ENCODE measurements around the gene ADAMTS18. TPM values are rescaled to one million over a fixed set of nuclear protein-coding genes. Genes with fewer than 3 reads are reported as not detected.

ADAMTS18 gene
- total and polyA plus RNA-seq, 4 donors, result under 0.01 to 0.17 TPM; not detected in 2

DNA sequence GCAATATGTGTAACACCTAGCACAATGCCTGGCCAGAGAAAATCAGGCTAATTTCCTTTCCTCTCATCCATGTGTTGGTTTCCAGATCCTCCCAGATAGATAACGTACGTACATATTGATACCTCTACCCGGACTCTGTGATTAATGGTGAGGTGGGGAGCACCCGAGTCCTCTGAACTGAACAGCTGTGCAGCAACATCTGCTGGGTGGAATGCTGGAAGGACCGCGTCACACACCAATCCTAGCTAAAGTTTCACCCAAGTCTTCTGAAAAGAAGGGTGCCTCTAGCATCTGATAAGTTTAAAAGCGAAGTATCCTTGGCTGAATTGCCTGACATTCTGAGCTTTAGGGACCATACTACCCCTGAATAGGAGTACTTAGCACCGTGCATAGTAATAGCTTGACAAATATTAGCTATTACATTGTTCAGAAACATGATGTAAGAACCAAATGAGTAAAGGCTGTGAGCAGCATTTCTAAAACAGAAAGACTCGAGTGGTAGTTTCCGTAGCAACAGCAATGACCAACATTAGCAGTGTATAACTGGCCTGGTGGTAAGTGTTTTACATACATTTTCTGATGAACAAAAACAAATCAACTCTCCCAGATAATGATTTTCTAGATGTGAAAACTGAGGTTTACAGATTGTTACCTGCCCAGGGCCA, 144.3 kb downstream of the ADAMTS18 start:
- Histone ChIP-seq H3K27ac (ENCODE audit: low read depth in 1 of 2, low read length in 2 of 2) (no peak overlapping the region), H3K4me3 (ENCODE audit: low read depth in 1 of 3, low read length in 3 of 3) (no peak overlapping the region), H3K9ac (ENCODE audit: low read depth in 1 of 2, low read length in 2 of 2) (no peak overlapping the region), H3K9me3 (ENCODE audit: control insufficient read depth in 4 of 4, low read length in 3 of 4) (no peaks in the 10 kb centered on the region), H3K36me3 (ENCODE audit: control insufficient read depth in 4 of 4, insufficient read depth in 3 of 4, low read depth in 1 of 4, low read length in 3 of 4) (no peaks in the 10 kb centered on the region), H3K27me3 (ENCODE audit: control insufficient read depth in 4 of 4, insufficient read depth in 4 of 4, low read length in 3 of 4) (no peaks in the 10 kb centered on the region), H3K4me1 (ENCODE audit: control insufficient read depth in 4 of 4, insufficient read depth in 4 of 4, low read length in 3 of 4) (no peaks in the 10 kb centered on the region)
- TF ChIP-seq, protein P1, sequence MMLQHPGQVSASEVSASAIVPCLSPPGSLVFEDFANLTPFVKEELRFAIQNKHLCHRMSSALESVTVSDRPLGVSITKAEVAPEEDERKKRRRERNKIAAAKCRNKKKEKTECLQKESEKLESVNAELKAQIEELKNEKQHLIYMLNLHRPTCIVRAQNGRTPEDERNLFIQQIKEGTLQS (IDR thresholded peaks at IDR 0.05), result no peak
- TF ChIP-seq HNF4A (conservative IDR thresholded peaks at IDR 0.05), result no peak
- no peak for TF ChIP-seq FOXA1 (IDR thresholded peaks at IDR 0.05)
- no peak for TF ChIP-seq SP1 (IDR thresholded peaks at IDR 0.05)
- TF ChIP-seq MAX (IDR thresholded peaks at IDR 0.05), result no peak
- no peak for TF ChIP-seq GABPA (IDR thresholded peaks at IDR 0.05 in 1 of 2, conservative IDR thresholded peaks at IDR 0.05 in 1 of 2)
- TF ChIP-seq EGR1 (IDR thresholded peaks at IDR 0.05; ENCODE audit: low read depth in 2 of 2), result no peak
- no peak for TF ChIP-seq YY1 (IDR thresholded peaks at IDR 0.05)
- TF ChIP-seq TAF1 (conservative IDR thresholded peaks at IDR 0.05), result no peak
- TF ChIP-seq, protein P2, sequence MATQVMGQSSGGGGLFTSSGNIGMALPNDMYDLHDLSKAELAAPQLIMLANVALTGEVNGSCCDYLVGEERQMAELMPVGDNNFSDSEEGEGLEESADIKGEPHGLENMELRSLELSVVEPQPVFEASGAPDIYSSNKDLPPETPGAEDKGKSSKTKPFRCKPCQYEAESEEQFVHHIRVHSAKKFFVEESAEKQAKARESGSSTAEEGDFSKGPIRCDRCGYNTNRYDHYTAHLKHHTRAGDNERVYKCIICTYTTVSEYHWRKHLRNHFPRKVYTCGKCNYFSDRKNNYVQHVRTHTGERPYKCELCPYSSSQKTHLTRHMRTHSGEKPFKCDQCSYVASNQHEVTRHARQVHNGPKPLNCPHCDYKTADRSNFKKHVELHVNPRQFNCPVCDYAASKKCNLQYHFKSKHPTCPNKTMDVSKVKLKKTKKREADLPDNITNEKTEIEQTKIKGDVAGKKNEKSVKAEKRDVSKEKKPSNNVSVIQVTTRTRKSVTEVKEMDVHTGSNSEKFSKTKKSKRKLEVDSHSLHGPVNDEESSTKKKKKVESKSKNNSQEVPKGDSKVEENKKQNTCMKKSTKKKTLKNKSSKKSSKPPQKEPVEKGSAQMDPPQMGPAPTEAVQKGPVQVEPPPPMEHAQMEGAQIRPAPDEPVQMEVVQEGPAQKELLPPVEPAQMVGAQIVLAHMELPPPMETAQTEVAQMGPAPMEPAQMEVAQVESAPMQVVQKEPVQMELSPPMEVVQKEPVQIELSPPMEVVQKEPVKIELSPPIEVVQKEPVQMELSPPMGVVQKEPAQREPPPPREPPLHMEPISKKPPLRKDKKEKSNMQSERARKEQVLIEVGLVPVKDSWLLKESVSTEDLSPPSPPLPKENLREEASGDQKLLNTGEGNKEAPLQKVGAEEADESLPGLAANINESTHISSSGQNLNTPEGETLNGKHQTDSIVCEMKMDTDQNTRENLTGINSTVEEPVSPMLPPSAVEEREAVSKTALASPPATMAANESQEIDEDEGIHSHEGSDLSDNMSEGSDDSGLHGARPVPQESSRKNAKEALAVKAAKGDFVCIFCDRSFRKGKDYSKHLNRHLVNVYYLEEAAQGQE (IDR thresholded peaks at IDR 0.05), result no peak
- TF ChIP-seq FOXA2 (IDR thresholded peaks at IDR 0.05), result no peak
- TF ChIP-seq, protein P3, sequence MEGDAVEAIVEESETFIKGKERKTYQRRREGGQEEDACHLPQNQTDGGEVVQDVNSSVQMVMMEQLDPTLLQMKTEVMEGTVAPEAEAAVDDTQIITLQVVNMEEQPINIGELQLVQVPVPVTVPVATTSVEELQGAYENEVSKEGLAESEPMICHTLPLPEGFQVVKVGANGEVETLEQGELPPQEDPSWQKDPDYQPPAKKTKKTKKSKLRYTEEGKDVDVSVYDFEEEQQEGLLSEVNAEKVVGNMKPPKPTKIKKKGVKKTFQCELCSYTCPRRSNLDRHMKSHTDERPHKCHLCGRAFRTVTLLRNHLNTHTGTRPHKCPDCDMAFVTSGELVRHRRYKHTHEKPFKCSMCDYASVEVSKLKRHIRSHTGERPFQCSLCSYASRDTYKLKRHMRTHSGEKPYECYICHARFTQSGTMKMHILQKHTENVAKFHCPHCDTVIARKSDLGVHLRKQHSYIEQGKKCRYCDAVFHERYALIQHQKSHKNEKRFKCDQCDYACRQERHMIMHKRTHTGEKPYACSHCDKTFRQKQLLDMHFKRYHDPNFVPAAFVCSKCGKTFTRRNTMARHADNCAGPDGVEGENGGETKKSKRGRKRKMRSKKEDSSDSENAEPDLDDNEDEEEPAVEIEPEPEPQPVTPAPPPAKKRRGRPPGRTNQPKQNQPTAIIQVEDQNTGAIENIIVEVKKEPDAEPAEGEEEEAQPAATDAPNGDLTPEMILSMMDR (IDR thresholded peaks at IDR 0.05; ENCODE audit: low read depth, low read length, missing input control), result no peak
- TF ChIP-seq, protein P4, sequence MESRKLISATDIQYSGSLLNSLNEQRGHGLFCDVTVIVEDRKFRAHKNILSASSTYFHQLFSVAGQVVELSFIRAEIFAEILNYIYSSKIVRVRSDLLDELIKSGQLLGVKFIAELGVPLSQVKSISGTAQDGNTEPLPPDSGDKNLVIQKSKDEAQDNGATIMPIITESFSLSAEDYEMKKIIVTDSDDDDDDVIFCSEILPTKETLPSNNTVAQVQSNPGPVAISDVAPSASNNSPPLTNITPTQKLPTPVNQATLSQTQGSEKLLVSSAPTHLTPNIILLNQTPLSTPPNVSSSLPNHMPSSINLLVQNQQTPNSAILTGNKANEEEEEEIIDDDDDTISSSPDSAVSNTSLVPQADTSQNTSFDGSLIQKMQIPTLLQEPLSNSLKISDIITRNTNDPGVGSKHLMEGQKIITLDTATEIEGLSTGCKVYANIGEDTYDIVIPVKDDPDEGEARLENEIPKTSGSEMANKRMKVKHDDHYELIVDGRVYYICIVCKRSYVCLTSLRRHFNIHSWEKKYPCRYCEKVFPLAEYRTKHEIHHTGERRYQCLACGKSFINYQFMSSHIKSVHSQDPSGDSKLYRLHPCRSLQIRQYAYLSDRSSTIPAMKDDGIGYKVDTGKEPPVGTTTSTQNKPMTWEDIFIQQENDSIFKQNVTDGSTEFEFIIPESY (IDR thresholded peaks at IDR 0.05), result no peak
- TF ChIP-seq JUND (IDR thresholded peaks at IDR 0.05), result no peak
- TF ChIP-seq HNF4G (IDR thresholded peaks at IDR 0.05), result no peak
- TF ChIP-seq NR2F2 (IDR thresholded peaks at IDR 0.05), result no peak
- no peak for TF ChIP-seq RXRA (IDR thresholded peaks at IDR 0.05)
- no peak for DNase-seq (ENCODE audit: low spot score)
- 48% methylated on average over 10 of the region's 10 CpGs for WGBS

Data from liver (tissue), 9 donors.